Bronchial epithelial cell (primary cell): ENCODE results near the gene CELA2B. TPM values are rescaled to one million over a fixed set of nuclear protein-coding genes. Genes with fewer than 3 reads are reported as not detected.
"Not testable (repeated sequence)": the region's sequence is repeated elsewhere in the genome, so short reads cannot be mapped to it uniquely, and the experiment has no call there.

Source experiments
- DNase-seq: peaks from one replicate; pipeline ENCODE4 v3.0.0-alpha.2; 2010; ENCODE audit warnings: low read depth
- FAIRE-seq: peaks from 2 replicates; lab custom pipeline; 2011; peaks lifted over from hg19 to GRCh38; lab: Jason Lieb, UNC
- H3K27me3 ChIP-seq: 2 replicates; pipeline ENCODE4 v1.5.1; 2011; ENCODE audit warnings: low read length; ENCODE audit not compliant: control insufficient read depth, insufficient read depth
- H3K36me3 ChIP-seq: 2 replicates; pipeline ENCODE4 v1.5.1; 2011; ENCODE audit warnings: low read length; ENCODE audit not compliant: control insufficient read depth, insufficient read depth
- H3K4me3 ChIP-seq: 2 replicates; pipeline ENCODE4 v1.5.1; 2011; ENCODE audit warnings: mild to moderate bottlenecking, low read depth, low read length, control low read depth
- CTCF ChIP-seq: IDR thresholded peaks from 2 replicates; pipeline ENCODE4 v1.5.1; 2011; ENCODE audit warnings: mild to moderate bottlenecking, moderate library complexity, low read length, control low read depth, inconsistent platforms; ENCODE audit not compliant: insufficient read depth, severe bottlenecking
- total RNA-seq: library from RNA; depleted of rRNA; stranded (reverse); fragments of >200 nt; gene quantifications from 2 replicates; pipeline ENCODE4 v1.2.1, GENCODE V29; 2014

Gene CELA2B
- total RNA-seq, 1 donor from 2014 or later = not detected

- FAIRE-seq (no peak), DNase-seq (peak; percentile 48)
- Histone ChIP-seq H3K4me3 (no peak overlapping the region), H3K36me3 (no peaks in the 10 kb centered on the region), H3K27me3 (no peaks in the 10 kb centered on the region)
- TF ChIP-seq CTCF = no peak
Measured at GRCh38 chr1:15454256-15454655, 21.6 kb upstream of the CELA2B start.

DNA sequence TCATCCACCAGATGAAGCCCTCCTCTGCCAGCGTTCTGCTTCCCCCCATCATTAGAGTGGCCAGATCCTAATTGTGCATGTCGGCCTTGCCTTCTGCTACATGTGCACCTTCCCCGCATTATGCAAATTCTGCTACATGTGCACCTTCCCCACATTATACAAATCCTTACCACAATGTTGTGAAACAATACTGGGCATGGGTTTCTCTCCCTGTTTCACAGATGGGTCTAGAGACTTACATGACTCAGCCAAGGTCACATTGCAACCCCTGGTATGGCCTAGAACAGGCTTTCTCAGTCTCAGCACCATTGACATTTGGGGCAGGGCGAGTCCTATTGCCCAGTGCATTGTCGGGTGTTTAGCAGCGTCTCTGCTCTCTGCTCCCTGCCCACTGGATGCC, 20.4 kb upstream of the CELA2B start:
- DNase-seq = no peak
- TF ChIP-seq CTCF = no peak
- Histone ChIP-seq H3K27me3 (no peaks in the 10 kb centered on the region), H3K36me3 (no peaks in the 10 kb centered on the region), H3K4me3 (no peak overlapping the region)
- FAIRE-seq = no peak

- no peaks in the 10 kb centered on the region for H3K27me3 ChIP-seq
- DNase-seq (no peak), FAIRE-seq (no peak)
- H3K36me3 ChIP-seq = no peaks in the 10 kb centered on the region
- H3K4me3 ChIP-seq = no peak within 1 kb of the TSS
- no peak for TF ChIP-seq CTCF
Measured at GRCh38 chr1:15456313-15456954, 19.5 kb upstream of the CELA2B start, which contains the start of gene CELA2A. Gene CELA2A, plus strand, starts transcription at chr1:15456732. Its CDS starts 22 bp downstream, at chr1:15456754.

GRCh38 chr1:15457585-15457984, 18.3 kb upstream of the CELA2B start:
- no peaks in the 10 kb centered on the region for H3K36me3 ChIP-seq
- DNase-seq (no peak), FAIRE-seq (no peak)
- no peak overlapping the region for H3K4me3 ChIP-seq
- no peaks in the 10 kb centered on the region for H3K27me3 ChIP-seq
- TF ChIP-seq CTCF = no peak

- H3K4me3 ChIP-seq, DNase-seq, H3K36me3 ChIP-seq, FAIRE-seq, H3K27me3 ChIP-seq: not testable (repeated sequence)
Measured at GRCh38 chr1:15458388-15458787, 17.5 kb upstream of the CELA2B start.

DNA sequence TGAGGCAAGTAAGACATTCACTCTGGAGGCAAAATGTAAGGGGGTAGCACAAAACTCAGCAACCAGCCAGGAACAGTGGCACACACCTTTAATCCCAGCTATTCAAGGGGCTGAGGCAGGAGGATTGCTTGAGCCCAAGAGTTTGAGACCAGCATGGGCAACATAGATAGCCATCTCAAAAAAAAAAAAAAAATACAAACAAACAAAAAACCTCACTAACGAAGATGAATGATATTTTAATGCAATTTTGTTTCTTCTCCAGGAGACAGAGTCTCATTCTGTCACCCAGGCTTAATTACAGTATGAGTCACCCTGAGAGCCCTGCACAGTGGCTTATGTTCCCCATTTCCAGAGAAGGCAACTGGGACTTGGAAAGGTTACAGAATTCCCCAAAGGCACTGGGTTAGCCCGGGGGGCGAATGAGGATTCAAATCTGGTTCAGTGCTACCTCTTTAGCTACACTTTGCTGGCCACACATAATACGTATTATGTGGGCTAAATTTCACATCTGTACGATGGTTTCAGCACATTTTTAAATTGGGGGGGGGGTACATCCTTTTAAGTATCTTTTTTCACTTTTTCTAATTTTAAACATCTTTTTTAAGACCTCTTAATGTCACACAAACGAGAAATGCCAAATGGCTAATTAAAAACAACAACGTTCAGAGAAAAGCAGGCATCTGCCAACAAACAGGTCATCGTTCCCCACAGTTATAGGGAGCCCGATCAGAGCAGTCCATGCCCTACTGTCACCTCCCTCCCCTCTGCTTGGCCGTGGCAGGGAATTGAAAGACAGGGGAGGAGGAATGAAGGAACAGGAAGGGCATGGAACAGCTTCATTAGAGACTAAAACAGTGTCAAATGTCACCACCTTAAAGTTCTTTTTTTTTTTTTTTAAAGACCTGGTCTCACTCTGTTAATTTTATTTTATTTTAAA, 15.9 kb upstream of the CELA2B start:
- no peak overlapping the region for H3K4me3 ChIP-seq
- H3K27me3 ChIP-seq = no peaks in the 10 kb centered on the region
- FAIRE-seq = no peak
- peak; percentile 22 for DNase-seq
- TF ChIP-seq CTCF = no peak
- H3K36me3 ChIP-seq = no peaks in the 10 kb centered on the region
